G401.6 (cell line): Measurements from ENCODE around the gene CNFN.

Experiments
- FAIRE-seq: peaks from 2 replicates; lab custom pipeline; 2012; peaks lifted over from hg19 to GRCh38; lab: Jason Lieb, UNC

Gene CNFN

GRCh38 chr19:42374826-42375376 is 15.2 kb downstream of the CNFN start:
- no peak for FAIRE-seq

- no peak for FAIRE-seq
These were observed 19.4 kb downstream of the CNFN start for GRCh38 chr19:42370626-42371175.

GRCh38 chr19:42370068-42370520 is 20.0 kb downstream of the CNFN start:
- no peak for FAIRE-seq

- FAIRE-seq: no peak
These were observed 20.5 kb downstream of the CNFN start for GRCh38 chr19:42369433-42370067.

- FAIRE-seq: no peak
These were observed 21.3 kb downstream of the CNFN start for GRCh38 chr19:42368765-42369164.

- FAIRE-seq: no peak
These were observed 21.7 kb downstream of the CNFN start for GRCh38 chr19:42368360-42368759.

GRCh38 chr19:42367929-42368328 is 22.2 kb downstream of the CNFN start:
- no peak for FAIRE-seq

- no peak for FAIRE-seq
These were observed 23.4 kb downstream of the CNFN start for GRCh38 chr19:42366673-42367072.

- no peak for FAIRE-seq
These were observed 26.3 kb downstream of the CNFN start for GRCh38 chr19:42363614-42364346.

- FAIRE-seq: no peak
These were observed 27.1 kb downstream of the CNFN start for GRCh38 chr19:42362891-42363440.

GRCh38 chr19:42362342-42362741 is 27.8 kb downstream of the CNFN start:
- FAIRE-seq: no peak

- FAIRE-seq: no peak
These were observed 28.6 kb downstream of the CNFN start for GRCh38 chr19:42361545-42361910.

- no peak for FAIRE-seq
These were observed 29.1 kb downstream of the CNFN start for GRCh38 chr19:42360787-42361544.

- FAIRE-seq: no peak
These were observed 32.8 kb downstream of the CNFN start for GRCh38 chr19:42357290-42357689.

GRCh38 chr19:42356686-42357085 is 33.4 kb downstream of the CNFN start:
- FAIRE-seq: no peak

GRCh38 chr19:42355896-42356295 is 34.2 kb downstream of the CNFN start:
- no peak for FAIRE-seq

GRCh38 chr19:42353341-42354015 is 36.6 kb downstream of the CNFN start:
- FAIRE-seq: no peak

GRCh38 chr19:42352301-42353259 is 37.5 kb downstream of the CNFN start:
- no peak for FAIRE-seq

GRCh38 chr19:42351079-42351735 is 38.9 kb downstream of the CNFN start:
- no peak for FAIRE-seq

- FAIRE-seq: no peak
These were observed 39.7 kb downstream of the CNFN start for GRCh38 chr19:42350417-42350816.
